HG03139 (cell line): ENCODE measurements around the gene SUPT3H.

Experiments used
- ATAC-seq: cut with Tn5 transposase; IDR thresholded peaks from one replicate; pipeline ENCODE4 v1.9.1; 2021; ENCODE audit not compliant: unreplicated experiment

Gene SUPT3H

DNA sequence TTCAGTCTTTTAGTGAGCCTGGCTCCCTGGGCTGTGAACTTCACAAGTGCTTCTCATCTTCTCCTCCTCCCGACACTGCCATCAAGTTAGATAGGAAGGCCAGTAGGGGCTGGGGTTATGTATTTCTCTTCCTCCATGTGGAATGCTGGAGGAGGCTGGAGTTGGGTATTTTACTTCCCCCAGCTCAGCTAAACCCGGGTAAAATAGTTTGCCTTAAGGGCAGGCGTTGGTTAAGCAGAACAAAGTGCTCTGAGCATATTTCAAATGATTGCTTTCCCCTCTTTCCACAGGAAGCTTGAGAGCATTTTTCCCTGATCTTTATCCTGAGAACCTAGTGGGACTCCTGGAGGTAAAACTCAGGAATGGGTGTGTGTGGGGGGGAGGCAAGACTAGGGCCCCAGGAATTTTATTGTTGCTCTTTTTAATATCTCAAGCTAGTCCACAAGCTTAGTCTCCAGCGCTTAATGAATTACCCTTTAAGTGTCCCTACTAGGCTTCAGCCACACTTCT, 16.9 kb upstream of the SUPT3H start:
- ATAC-seq, result no peak

DNA sequence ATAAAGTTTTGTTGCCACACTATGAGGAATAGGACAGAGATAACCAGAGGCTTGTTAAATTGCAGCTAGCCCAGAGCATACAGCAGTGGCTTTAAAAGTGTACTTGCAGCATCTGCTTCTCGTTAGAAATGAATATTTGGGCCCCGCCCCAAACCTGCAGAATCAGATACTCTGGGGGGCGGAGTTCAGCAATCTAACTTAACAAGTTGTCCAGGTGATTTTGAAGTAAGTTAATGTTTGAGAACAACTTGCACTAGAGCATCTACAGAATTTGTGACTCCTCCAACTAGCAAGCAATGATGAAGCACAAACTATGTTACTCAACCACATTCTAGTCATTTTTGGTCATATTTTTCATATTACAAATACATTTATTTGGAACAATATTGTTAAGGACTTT, 10.6 kb upstream of the SUPT3H start:
- no peak for ATAC-seq

DNA sequence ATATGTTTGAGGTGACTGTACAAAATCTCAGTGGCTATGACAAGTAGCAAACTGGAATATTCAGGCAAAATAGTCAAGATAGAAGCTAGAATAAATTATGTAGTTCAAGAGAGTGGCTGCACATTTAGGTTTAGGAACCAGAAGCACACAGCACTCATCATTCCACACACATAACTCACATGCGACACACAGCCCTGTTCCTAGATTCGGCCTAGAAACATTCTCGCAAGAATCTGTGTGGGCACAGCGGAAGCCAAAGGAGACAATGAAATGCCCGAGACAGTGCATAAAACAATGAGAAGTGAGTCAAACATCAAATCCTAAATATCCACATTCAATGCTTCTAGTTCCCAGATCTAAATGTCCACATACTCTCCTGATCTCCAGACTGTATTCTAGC, 9.5 kb upstream of the SUPT3H start:
- no peak for ATAC-seq

DNA sequence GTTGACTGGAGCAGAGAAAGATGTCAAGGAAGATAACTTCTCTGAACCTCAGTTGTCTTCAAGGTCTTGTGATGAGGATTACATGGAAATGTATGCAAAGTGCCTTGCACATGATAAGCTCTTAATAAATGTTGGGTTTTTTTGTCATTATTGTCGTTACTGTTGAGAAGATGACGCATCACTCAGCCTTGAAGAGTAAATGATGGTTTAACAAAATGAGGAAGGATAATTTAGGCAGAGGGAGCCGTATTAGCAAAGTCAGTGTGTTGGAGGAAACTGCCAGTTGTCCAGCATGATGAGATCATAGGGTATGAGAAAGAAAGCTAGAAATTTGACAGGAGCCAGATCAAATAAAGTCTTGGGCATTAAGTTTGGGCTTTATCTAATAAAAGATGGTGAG, 8.8 kb upstream of the SUPT3H start:
- no peak for ATAC-seq

DNA sequence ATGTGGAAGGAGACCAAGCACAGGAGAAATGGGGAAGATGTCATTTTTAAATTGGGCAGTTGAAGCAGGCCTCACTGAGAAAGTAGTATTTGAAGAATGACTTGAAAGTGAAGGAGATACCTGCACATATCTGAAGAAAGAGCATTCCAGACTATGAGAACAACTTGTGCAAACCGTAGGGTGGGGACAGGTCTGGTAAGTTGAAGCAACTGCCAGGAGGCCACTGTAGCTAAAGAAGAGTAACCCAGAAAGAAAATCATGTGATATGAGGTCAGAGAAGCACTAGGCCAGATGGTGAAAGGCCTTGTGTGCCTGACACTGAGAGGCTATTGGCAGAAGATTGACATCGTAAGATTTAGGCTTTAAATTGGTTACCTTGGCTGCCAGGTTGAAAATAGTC, 4.7 kb upstream of the SUPT3H start:
- ATAC-seq, result no peak

DNA sequence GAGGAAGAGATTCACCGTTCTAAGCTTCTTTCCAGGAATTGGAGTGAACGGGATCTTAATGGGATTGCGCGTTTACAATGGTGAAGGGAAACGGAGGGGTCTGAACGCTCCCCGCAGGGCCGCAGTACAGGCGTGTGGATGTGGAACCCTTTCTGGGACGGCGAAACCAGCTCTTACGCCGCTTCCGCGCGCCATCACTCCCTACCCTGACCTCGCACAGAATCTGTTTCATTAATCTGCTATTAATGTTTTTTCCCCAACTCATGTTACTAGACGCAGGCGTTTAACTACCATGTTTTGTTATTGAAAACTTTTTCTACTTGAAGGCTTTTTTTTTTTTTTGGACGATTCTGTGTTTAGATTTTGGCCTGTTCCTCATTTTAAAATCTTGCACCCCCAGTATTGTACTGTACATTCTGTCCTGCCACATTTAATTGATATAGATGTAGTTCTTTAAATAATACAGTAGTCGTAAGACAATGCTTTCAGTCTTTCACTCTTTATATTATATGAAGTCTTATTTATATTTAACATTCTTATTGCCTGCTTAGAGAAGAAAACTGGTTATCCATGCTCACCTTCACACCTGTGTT, 696 bp upstream of the SUPT3H start:
- peak; percentile 23 for ATAC-seq

DNA sequence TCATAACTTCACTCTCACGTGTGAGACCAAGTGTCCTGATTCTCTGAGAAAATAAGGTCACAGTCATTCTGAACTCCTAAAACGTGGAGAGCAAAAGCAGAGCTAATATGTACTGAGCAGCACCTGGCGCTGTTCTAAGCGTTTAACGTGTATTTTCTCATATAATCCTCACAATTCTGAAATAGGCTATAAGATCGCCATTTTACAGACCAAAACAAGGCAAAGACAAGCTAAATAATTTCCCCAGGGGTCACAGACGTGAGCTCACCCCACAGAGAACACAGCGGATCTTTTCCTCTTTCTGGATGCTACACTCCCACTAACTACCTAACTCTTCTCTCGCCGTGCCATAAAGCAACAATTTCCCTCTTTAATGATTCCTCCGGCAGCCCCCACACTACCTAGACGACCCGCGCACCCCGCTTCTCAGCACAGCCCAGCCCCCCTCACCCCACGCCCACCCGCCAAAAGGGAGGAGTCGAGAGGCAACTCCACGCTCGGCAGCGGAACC, 636 bp downstream of the SUPT3H start:
- no peak for ATAC-seq

DNA sequence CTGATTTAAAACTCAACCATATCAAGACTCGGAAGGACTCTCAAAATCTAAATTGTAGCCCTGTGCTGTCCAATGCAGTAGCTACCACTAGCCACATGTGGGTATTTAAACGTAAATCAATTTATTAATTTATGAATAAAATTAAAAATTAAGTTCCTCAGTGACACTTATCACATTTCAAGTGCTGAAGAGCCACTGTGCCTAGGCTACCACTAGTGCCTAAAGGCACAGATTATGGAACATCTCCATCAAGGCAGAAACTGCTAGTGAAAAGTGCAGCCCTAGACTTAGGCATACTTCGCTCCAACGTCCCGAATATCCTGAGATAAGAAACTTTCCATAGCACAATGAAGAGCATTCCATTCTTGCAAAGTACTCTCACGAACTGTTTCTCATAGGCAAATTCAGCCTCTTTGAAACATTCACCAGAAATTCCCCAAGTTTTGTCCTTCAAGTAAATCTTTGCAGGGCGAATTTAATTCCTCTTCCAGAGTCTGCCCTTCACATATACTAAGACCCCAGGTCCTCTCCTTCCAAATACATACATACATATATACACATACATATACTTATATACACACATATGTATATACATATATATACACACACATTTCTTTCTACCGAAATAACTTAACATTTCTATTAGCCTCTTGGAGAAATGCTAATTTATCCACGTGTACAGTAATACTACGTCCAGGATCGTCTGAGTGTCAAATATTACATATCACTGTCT, 1.3 kb downstream of the SUPT3H start:
- no peak for ATAC-seq

DNA sequence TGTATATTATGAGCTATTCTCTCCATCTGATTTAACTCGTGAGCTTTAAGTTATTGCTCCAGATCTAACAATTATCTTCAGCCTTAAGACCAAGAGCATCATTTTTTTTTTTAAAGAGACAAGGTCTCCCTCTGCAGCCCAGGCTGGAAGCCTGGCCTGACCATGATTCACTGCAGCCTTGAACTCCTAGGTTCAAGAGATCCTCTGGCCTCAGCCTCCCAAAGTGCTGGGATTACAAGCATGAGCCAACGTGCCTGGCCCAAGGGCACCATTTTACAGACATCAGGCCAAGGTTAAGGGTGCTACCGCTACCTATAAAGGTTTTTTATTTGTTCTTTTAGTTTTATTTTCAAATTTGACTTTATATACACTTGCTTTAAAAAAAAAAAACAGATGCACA, 2.3 kb downstream of the SUPT3H start:
- ATAC-seq, result no peak

DNA sequence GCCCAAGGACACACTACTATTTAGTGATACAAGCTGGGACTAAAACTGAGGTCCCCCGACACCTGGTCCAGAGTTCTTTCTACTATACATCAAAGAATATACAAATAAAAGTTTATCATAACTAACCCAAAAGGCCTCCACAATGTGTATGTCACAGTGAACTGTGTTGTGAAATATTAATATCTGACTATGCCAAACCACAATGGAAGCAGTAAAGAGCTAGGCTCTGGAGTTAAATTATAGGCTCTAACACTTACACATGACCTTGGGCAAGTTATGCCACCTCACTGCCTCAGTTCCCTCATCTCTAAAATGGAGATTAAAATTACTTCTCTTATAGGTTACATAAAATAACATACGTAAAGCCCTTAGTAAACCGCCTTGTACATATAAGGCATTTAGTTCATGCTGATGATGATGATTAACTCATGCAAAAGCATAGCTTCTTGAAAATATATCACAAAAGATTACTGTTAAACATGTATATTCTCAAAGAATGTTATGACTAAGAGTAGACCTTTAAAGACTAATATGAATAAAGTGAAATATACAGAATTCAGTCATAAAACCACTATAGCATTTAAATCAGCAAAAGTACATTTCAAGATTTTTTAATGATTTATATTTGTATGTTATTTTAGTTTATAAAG, 5.7 kb downstream of the SUPT3H start:
- ATAC-seq, result no peak

DNA sequence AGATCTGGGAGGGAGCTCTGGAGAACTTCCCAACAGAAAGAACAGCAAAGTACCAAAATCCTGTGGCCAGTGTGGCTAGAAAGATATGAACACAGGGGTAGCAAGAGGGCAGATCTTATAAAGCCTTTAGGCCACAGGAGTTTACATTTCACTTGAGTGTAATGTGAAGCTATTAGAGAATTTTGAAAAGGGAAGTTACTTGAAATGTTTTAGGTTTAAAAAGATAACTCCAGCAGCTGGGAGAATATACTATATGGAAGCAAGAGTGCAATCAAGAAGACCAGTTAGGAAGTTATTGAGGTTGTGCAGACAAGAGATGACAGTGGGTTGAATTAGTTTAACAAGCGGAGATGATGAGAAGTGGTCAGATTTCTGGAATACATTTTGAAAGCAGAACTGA, 7.9 kb downstream of the SUPT3H start:
- ATAC-seq, result no peak

DNA sequence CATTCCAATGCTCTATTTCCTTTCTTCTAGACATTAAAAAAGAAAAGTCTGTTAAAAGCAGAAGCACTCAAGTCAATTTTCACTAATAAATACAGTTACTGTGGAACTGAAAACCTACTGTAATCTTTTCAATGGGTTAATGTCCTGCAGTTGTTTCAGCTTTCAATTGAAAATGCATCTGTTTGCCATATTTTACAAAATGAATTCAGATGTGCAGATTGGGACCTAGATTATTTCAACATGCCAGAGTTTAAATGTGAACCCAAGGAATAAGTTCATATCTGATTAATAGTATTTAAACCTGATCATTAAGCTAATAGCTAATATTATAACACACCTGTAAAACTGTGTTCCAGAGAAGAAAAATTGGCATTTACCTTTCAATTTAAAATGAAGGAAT, 9.7 kb downstream of the SUPT3H start:
- no peak for ATAC-seq

DNA sequence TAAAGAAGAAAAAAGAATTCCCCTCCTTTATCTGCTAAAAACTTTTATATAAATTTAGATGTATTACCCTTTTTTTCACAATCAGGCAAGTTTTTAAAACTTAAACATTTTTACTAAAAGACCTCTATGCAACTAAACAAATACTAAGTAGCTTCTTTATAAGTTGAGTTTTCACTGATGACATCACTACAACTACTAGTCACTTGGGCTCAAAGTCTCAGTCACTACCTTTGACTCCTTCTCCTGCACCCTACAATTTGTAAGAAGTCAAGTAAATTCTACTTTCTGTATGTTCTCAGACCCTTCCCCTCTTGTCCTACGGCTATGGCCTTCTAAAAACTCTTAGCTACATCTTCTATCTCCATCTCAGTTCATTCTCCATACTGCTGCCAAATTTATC, 11.2 kb downstream of the SUPT3H start:
- no peak for ATAC-seq

DNA sequence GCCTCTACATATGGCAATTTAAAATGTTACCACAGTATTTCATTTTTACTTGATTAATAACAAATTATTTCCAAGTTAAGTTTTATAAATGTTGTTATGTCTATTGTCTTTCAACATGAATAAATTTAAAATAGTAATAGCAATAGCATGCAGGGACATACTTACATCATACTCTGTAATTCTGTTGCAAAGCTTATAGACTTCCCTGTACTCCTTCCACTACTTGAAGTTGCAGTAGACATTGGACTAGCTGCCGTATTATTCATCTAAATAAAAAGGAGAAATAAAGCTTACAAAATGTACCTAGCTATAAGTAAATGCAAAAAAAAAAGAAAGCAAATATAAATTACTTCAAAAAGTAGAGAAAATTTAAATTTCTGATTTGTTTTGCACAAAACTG, 12.7 kb downstream of the SUPT3H start:
- no peak for ATAC-seq

DNA sequence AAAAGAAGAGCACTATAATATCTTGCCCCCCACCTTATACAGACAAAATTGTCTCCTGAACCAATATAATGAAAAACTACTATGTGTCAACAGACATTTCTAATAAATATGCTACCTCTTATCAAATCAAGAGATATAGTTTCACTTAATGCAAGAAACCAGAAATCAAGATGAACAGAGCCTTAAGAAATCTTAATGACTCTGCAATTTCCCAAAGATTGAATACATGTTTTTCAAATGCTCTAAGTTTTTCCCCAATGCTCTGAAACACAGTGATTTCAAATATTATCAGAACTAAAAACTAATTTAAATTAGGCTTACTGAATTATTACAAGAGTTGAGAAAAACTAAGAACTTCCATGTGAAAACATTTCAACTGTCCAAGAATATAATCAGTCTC, 13.3 kb downstream of the SUPT3H start:
- no peak for ATAC-seq

DNA sequence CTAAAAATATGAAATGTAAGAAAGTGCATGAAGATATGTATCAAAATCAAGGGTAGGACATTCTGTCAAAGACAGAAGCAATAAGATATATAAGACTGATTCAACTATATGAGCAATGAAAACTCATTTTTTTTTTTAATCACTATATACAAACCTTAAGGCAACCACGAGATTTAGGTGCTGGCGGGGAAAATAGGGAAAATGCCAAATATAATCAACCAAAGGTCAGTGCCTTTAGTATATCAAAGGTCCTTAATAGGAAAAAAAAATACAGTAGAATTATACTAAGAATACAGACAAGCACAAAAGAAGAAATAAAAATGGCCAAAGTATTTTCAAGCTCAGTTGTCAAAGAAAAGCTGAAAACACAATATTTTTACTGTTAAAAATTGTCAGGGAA, 24.1 kb downstream of the SUPT3H start:
- no peak for ATAC-seq

DNA sequence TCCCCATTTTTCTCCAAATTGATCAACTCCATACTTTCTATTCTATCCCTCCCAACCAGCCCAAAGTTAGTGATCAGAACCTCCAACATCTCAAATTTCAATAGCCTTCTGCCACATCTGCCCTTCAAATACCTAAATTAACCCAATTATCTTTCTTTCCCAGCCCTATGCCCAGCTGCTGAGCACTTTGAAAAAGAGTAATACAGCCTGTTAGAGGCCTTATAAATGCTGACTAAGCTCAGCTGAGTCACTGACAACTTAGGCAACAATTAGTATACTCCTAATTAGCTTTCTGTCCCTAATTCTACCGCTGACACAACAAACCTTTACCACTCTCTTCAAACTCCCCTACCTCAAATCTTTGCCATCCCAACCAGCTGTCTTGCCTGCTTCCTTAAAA, 26.1 kb downstream of the SUPT3H start:
- ATAC-seq, result no peak

DNA sequence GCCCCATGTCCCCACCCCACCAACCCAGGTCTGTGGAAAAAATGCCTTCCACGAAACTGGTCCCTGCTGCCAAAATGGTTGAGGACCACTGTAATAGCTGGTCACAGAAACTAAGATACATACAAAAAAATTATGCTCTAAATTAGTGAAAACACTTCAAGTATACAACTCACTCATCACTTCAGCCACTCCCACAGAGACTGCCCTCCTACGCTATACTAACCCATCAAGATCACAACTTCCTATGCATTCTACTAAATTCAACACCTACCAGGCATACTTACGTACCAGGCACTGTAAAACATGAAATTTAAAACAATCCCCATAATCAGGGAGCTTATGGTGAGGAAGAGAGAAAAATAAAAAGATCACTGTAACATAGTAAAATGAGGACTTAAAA, 26.7 kb downstream of the SUPT3H start:
- no peak for ATAC-seq

DNA sequence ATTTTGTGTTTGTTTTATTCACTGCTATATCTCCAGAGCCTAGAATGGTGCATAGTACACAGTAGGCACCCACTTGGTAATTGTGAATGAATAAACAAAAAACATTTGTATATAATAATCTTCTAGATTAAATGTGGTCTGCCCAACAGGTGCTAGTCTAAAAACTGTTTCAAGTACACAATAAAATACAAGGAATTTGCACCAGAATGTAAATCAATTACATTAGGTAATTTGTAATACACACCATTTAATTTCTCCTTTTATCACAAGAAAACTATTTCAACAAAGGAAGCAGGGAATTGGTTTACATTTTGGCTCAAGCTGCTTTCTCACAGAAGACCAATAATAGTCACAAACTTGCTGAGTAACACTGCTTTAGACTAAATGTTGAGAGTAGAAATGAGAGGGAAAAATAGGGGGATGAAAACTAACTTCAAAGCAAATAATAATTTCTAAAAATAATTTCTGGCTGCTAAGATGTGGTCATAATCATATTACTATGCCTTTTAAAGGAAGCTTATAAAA, 27.5 kb downstream of the SUPT3H start:
- ATAC-seq, result no peak

DNA sequence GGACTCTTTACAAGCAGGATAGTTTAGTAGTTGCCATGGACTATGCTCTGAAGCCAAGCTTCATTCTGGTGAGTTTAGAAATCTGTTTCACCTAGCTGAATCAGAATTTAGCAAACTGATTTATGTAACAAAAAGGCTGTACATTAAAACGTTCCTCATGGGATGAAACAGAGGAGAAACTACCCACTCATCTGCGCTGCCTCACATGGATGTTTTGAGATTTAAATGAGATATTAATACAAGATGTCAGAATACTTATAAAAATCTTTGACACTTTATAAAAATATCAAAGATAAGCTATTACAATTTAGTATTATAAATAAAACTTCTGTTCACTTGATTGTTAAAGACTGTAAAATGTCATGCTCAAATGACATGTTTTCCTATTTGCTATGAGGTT, 32.8 kb downstream of the SUPT3H start:
- ATAC-seq, result no peak

DNA sequence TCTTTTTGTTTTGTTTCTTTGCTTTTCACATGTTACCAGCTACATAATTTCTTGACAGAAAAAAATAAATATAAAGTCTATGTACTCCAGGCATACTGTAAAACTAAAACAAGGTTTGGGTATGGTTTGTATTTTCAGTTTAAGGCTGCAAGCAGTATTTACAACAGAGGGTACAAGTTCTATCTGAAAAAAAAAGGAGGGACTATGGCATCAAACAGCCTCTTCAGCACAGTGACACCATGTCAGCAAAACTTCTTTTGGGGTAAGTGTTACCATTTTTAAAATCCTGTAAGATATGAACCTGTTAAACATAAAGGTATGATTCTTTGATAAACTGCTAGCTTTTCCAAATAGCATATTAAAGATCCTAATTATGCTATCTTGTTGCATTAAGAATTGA, 49.2 kb downstream of the SUPT3H start:
- no peak for ATAC-seq

DNA sequence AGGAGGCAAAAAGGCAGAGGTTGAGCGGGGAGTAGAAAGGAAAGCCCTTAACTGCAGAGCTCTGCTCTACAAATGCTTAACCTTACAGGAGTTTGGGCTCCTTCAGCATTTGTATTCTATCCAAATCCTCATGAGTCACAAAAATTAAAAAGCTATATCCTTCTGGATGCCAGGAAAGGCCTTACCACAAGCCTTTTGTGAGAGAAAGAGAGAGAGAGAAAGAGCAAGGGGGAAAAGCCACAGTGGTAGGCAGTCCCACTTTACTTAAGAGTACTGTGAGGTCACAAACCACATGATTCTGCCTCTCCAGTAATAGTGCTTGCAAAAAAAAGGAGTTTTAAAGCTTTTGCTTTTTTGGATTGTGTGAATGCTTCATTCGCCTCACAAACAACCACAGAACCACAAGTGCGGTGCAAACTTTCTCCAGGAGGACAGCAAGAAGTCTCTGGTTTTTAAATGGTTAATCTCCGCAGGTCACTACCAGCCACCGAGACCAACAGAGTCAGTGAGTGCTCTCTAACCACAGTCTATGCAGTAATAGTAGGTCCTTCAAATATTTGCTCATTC, 49.7 kb downstream of the SUPT3H start, which contains the start of gene RUNX2:
TSS of gene RUNX2 (plus strand) at position 375 of the 567 bp plus-strand sequence. CDS start 397 bp downstream, outside the sequence.
- no peak for ATAC-seq
